ENCODE data around the gene SLC6A1. TPM values are rescaled to one million over a fixed set of nuclear protein-coding genes. Genes with fewer than 3 reads are reported as not detected.

SLC6A1 gene
- total and polyA plus RNA-seq, 4 donors, result 16.0 to 71.9 (median 33.8) TPM

DNA sequence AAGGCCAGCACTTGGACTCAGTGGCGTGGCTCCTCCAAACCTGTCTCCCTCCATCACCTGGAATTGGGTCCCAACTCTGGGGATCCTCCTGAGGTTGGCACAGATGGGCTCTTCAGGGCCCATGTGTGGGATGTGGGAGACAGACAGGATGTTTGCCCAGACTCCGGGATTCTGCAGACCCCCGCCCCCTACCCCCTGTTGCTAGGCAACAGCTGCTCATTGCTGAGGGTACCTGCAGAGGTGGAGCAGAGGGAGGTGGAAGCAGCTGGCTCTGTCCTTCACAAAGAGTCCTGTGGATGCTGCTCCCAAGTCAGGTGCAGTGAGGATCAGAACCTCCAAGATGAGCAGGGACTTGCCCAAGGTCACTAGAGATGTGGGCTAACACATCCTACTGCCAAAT lies 40.0 kb upstream of the SLC6A1 start:
- WGBS, result 59% methylated on average over 3 of the region's 3 CpGs
- no peaks in the 10 kb centered on the region for H3K4me1 ChIP-seq (ENCODE audit: control insufficient read depth in 4 of 4, insufficient read depth in 4 of 4, low read length in 3 of 4)
- no peak overlapping the region for H3K27ac ChIP-seq (ENCODE audit: low read depth in 1 of 2, low read length in 2 of 2)
- no peak overlapping the region for H3K9ac ChIP-seq (ENCODE audit: low read depth in 1 of 2, low read length in 2 of 2)
- DNase-seq (ENCODE audit: low spot score), result no peak
- TF ChIP-seq SP1 (IDR thresholded peaks at IDR 0.05) (no peak), GABPA (IDR thresholded peaks at IDR 0.05 in 1 of 2, conservative IDR thresholded peaks at IDR 0.05 in 1 of 2) (no peak), NR2F2 (IDR thresholded peaks at IDR 0.05) (no peak)
- no peaks in the 10 kb centered on the region for H3K36me3 ChIP-seq (ENCODE audit: control insufficient read depth in 4 of 4, insufficient read depth in 3 of 4, low read depth in 1 of 4, low read length in 3 of 4)
- no peak overlapping the region for H3K4me3 ChIP-seq (ENCODE audit: low read depth in 1 of 3, low read length in 3 of 3)
- no peaks in the 10 kb centered on the region for H3K27me3 ChIP-seq (ENCODE audit: control insufficient read depth in 4 of 4, insufficient read depth in 4 of 4, low read length in 3 of 4)
- no peaks in the 10 kb centered on the region for H3K9me3 ChIP-seq (ENCODE audit: control insufficient read depth in 4 of 4, low read length in 3 of 4)

DNA sequence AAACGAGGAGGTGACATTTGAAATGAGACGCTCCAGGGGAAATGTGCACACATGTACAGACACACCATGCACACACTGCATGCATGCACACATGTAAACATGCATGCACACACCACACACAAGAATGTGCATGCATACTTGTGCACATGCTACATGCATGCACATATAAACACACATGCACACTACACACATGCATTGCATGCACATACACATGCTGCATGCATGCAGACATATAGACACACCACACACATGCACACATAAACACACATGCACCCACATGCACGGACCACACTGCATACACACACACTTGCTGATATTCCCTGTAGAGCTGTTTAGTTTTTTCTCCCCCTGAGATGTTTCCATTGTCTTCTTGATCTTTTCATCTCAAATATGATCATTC lies 37.8 kb upstream of the SLC6A1 start:
- Histone ChIP-seq H3K4me1 (ENCODE audit: control insufficient read depth in 4 of 4, insufficient read depth in 4 of 4, low read length in 3 of 4) (no peaks in the 10 kb centered on the region), H3K4me3 (ENCODE audit: low read depth in 1 of 3, low read length in 3 of 3) (no peak overlapping the region), H3K36me3 (ENCODE audit: control insufficient read depth in 4 of 4, insufficient read depth in 3 of 4, low read depth in 1 of 4, low read length in 3 of 4) (no peaks in the 10 kb centered on the region), H3K9me3 (ENCODE audit: control insufficient read depth in 4 of 4, low read length in 3 of 4) (no peaks in the 10 kb centered on the region), H3K27ac (ENCODE audit: low read depth in 1 of 2, low read length in 2 of 2) (no peak overlapping the region), H3K9ac (ENCODE audit: low read depth in 1 of 2, low read length in 2 of 2) (no peak overlapping the region), H3K27me3 (ENCODE audit: control insufficient read depth in 4 of 4, insufficient read depth in 4 of 4, low read length in 3 of 4) (no peaks in the 10 kb centered on the region)
- no peak for DNase-seq (ENCODE audit: low spot score)
- 80% methylated on average over 3 of the region's 3 CpGs for WGBS
- TF ChIP-seq, protein P1, sequence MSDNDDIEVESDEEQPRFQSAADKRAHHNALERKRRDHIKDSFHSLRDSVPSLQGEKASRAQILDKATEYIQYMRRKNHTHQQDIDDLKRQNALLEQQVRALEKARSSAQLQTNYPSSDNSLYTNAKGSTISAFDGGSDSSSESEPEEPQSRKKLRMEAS (IDR thresholded peaks at IDR 0.05), result no peak
- TF ChIP-seq HNF4G (IDR thresholded peaks at IDR 0.05) (no peak), RAD21 (IDR thresholded peaks at IDR 0.05) (no peak), NR2F2 (IDR thresholded peaks at IDR 0.05) (no peak), FOXA2 (IDR thresholded peaks at IDR 0.05) (no peak), EGR1 (IDR thresholded peaks at IDR 0.05; ENCODE audit: low read depth in 2 of 2) (no peak)
- TF ChIP-seq, protein P2, sequence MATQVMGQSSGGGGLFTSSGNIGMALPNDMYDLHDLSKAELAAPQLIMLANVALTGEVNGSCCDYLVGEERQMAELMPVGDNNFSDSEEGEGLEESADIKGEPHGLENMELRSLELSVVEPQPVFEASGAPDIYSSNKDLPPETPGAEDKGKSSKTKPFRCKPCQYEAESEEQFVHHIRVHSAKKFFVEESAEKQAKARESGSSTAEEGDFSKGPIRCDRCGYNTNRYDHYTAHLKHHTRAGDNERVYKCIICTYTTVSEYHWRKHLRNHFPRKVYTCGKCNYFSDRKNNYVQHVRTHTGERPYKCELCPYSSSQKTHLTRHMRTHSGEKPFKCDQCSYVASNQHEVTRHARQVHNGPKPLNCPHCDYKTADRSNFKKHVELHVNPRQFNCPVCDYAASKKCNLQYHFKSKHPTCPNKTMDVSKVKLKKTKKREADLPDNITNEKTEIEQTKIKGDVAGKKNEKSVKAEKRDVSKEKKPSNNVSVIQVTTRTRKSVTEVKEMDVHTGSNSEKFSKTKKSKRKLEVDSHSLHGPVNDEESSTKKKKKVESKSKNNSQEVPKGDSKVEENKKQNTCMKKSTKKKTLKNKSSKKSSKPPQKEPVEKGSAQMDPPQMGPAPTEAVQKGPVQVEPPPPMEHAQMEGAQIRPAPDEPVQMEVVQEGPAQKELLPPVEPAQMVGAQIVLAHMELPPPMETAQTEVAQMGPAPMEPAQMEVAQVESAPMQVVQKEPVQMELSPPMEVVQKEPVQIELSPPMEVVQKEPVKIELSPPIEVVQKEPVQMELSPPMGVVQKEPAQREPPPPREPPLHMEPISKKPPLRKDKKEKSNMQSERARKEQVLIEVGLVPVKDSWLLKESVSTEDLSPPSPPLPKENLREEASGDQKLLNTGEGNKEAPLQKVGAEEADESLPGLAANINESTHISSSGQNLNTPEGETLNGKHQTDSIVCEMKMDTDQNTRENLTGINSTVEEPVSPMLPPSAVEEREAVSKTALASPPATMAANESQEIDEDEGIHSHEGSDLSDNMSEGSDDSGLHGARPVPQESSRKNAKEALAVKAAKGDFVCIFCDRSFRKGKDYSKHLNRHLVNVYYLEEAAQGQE (IDR thresholded peaks at IDR 0.05), result no peak

DNA sequence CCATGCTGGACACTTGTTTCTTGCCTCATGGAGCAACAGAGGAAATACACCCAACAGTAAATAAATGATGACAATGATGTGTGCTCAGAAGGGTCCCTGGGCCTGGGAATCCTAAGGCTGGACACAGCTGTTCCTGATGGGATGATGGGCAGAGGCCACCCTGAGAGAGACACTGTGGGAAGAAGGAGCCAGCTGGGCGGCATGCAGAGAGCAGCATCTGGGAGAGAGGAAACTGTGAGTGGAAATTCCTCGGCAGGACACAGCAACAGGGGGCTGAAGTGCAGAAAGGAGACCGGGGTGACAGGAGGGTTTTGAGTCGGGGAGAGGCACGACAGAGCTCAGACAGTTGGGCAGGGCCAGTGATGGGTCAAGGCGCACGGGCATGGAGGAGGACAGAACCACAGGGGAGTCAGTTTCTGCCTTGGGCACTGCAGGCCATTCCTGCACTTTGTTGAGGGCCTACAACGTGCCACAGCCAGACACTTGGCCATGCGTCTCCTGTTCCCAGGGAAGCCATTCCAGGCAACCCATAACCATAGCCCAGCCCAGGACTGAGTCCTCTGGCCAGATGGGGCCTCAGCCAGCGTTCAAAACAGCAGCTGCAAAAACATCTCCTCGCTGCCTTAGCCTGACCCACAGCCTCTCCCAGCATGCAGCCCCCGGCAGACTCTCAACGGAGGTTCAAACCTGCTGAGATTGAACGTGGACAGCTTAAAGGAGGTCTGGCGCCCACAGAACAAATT lies 36.7 kb upstream of the SLC6A1 start:
- Histone ChIP-seq H3K36me3 (ENCODE audit: control insufficient read depth in 4 of 4, insufficient read depth in 3 of 4, low read depth in 1 of 4, low read length in 3 of 4) (no peaks in the 10 kb centered on the region), H3K9me3 (ENCODE audit: control insufficient read depth in 4 of 4, low read length in 3 of 4) (no peaks in the 10 kb centered on the region), H3K27me3 (ENCODE audit: control insufficient read depth in 4 of 4, insufficient read depth in 4 of 4, low read length in 3 of 4) (peaks cover 0 to 5% (median 0%) of the 10 kb centered on the region in 4 donors), H3K27ac (ENCODE audit: low read depth in 1 of 2, low read length in 2 of 2) (no peak overlapping the region), H3K9ac (ENCODE audit: low read depth in 1 of 2, low read length in 2 of 2) (no peak overlapping the region), H3K4me1 (ENCODE audit: control insufficient read depth in 4 of 4, insufficient read depth in 4 of 4, low read length in 3 of 4) (no peaks in the 10 kb centered on the region), H3K4me3 (ENCODE audit: low read depth in 1 of 3, low read length in 3 of 3) (no peak overlapping the region)
- TF ChIP-seq SP1 (IDR thresholded peaks at IDR 0.05) (no peak), EGR1 (IDR thresholded peaks at IDR 0.05; ENCODE audit: low read depth in 2 of 2) (no peak), RAD21 (IDR thresholded peaks at IDR 0.05) (no peak), NR2F2 (IDR thresholded peaks at IDR 0.05) (no peak)
- TF ChIP-seq, protein P1 (IDR thresholded peaks at IDR 0.05), result no peak
- TF ChIP-seq, protein P3, sequence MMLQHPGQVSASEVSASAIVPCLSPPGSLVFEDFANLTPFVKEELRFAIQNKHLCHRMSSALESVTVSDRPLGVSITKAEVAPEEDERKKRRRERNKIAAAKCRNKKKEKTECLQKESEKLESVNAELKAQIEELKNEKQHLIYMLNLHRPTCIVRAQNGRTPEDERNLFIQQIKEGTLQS (IDR thresholded peaks at IDR 0.05), result no peak
- no peak for DNase-seq (ENCODE audit: low spot score)
- WGBS, result 80% methylated on average over 15 of the region's 15 CpGs

Data from liver (tissue), 9 donors.